Measurements from ENCODE around the gene ITPKC. TPM values are rescaled to one million over a fixed set of nuclear protein-coding genes. Genes with fewer than 3 reads are reported as not detected.

ITPKC gene
- total and polyA plus RNA-seq, 9 of the 15 experiments (the other 6 are each of a cell fraction or from before 2014, with no cell fraction given), result 0.08 to 9.3 (median 5.8) TPM

GRCh38 chr19:40759352-40759751 lies 42.4 kb downstream of the ITPKC start:
- ATAC-seq (no peak), FAIRE-seq (no peak), DNase-seq (ENCODE audit: extremely low read depth in 1 of 4, low spot score in 3 of 4) (no peak)
- no peak overlapping the region for H2AFZ ChIP-seq (ENCODE audit: low read depth, low read length)
- peak; percentile 45 for TF ChIP-seq RBFOX2 (IDR thresholded peaks at IDR 0.05; ENCODE audit: low read depth, low read length)
- TF ChIP-seq HSF4 (CRISPR knock-in tag; IDR thresholded peaks at IDR 0.05; ENCODE audit: borderline replicate concordance), result no peak
- peak overlapping the region in 1 of 2 experiments; percentile 66; a peak in 1 of 4 replicates for H3K9ac ChIP-seq (ENCODE audit: insufficient read depth in 1 of 2, low read depth in 2 of 2, low read length in 2 of 2)
- H3K4me2 ChIP-seq (ENCODE audit: insufficient read depth, low read length), result no peak overlapping the region
- ChIA-PET POLR2A (interaction anchor here (0.6 to 2.3 kb wide), 4 partner anchors 7 to 96 kb away, joined by 4 to 8 read pairs (median 6); partner anchors contain the start of genes ACTMAP and RAB4B), CTCF (ENCODE audit: low intra/inter-chr PET ratio) (no interaction called here)
- H4K20me1 ChIP-seq (replicated peaks; ENCODE audit: control insufficient read depth, insufficient read depth, low read length), result peaks cover 26% of the 10 kb centered on the region
- no peaks in the 10 kb centered on the region for H3K27me3 ChIP-seq (ENCODE audit: control insufficient read depth in 2 of 2, insufficient read depth in 2 of 2, low read length in 2 of 2)
- no peaks in the 10 kb centered on the region for H3K9me3 ChIP-seq (replicated peaks; ENCODE audit: control insufficient read depth, insufficient read depth, low read depth, low read length)
- H3K4me1 ChIP-seq (replicated peaks in 1 of 2; ENCODE audit: control insufficient read depth in 2 of 2, insufficient read depth in 2 of 2, low read length in 2 of 2), result peaks cover 10 to 16% of the 10 kb centered on the region in 2 experiments; a peak in 4 of 5 replicates
- no peak overlapping the region for H3K27ac ChIP-seq (ENCODE audit: extremely low read depth, low read depth, low read length)
- intact Hi-C loops (cut with micrococcal nuclease), result no loop called here
- 90% methylated on average over 9 of the region's 13 CpGs for WGBS (ENCODE audit: insufficient coverage, low coverage, missing lambda C conversion rate)
- peaks cover 3% of the 10 kb centered on the region for H3K9me1 ChIP-seq (ENCODE audit: control insufficient read depth, insufficient read depth, low read length)
- no peak overlapping the region for H3K4me3 ChIP-seq
- in situ Hi-C loops (cut with MboI), result no loop called here
- H3K36me3 ChIP-seq (ENCODE audit: control insufficient read depth, insufficient read depth, low read length), result peaks cover 95% of the 10 kb centered on the region
- no TSS peak for BruUV-seq (replicated peaks)
- peaks cover 59% of the 10 kb centered on the region for H3K79me2 ChIP-seq (ENCODE audit: control insufficient read depth, insufficient read depth, low read length)

- in situ Hi-C loops (cut with MboI) (no loop called here), intact Hi-C loops (cut with micrococcal nuclease) (no loop called here)
- no peak for FAIRE-seq
- peaks cover 85% of the 10 kb centered on the region for H3K36me3 ChIP-seq (ENCODE audit: control insufficient read depth, insufficient read depth, low read length)
- ChIA-PET POLR2A (interaction anchor here (0.6 to 0.8 kb wide), 3 partner anchors 8 to 13 kb away, joined by 3 read pairs; partner anchors contain the start of gene ACTMAP), CTCF (ENCODE audit: low intra/inter-chr PET ratio) (no interaction called here)
- no peak for DNase-seq (ENCODE audit: extremely low read depth in 1 of 4, low spot score in 3 of 4)
- no peak overlapping the region; a peak in 1 of 4 replicates for H3K9ac ChIP-seq (ENCODE audit: insufficient read depth in 1 of 2, low read depth in 2 of 2, low read length in 2 of 2)
- TF ChIP-seq ZNF699 (CRISPR knock-in tag; IDR thresholded peaks at IDR 0.05; ENCODE audit: insufficient replicate concordance) (no peak), ZNF41 (CRISPR knock-in tag; conservative IDR thresholded peaks at IDR 0.05) (no peak), RBFOX2 (IDR thresholded peaks at IDR 0.05; ENCODE audit: low read depth, low read length) (peak; percentile 53), ZBTB12 (CRISPR knock-in tag; IDR thresholded peaks at IDR 0.05) (no peak), POLR2G (IDR thresholded peaks at IDR 0.05; ENCODE audit: low read depth, low read length) (peak; percentile 59), HNRNPK (IDR thresholded peaks at IDR 0.05; ENCODE audit: low read depth, low read length, poor library complexity, severe bottlenecking) (no peak)
- H3K27me3 ChIP-seq (ENCODE audit: control insufficient read depth in 2 of 2, insufficient read depth in 2 of 2, low read length in 2 of 2), result no peaks in the 10 kb centered on the region
- WGBS (ENCODE audit: insufficient coverage, low coverage, missing lambda C conversion rate), result 95% methylated on average over 10 of the region's 17 CpGs
- peaks cover 26% of the 10 kb centered on the region for H3K79me2 ChIP-seq (ENCODE audit: control insufficient read depth, insufficient read depth, low read length)
- 0 out of 2 replicates have a peak, but pooled peaks cover 2% of the 10 kb centered on the region for H4K20me1 ChIP-seq (replicated peaks; ENCODE audit: control insufficient read depth, insufficient read depth, low read length)
- H3K27ac ChIP-seq (ENCODE audit: extremely low read depth, low read depth, low read length), result no peak overlapping the region
- H2AFZ ChIP-seq (ENCODE audit: low read depth, low read length), result no peak overlapping the region
- H3K9me1 ChIP-seq (ENCODE audit: control insufficient read depth, insufficient read depth, low read length), result no peaks in the 10 kb centered on the region
- H3K4me2 ChIP-seq (ENCODE audit: insufficient read depth, low read length), result no peak overlapping the region
- no peak for ATAC-seq
- H3K4me3 ChIP-seq, result no peak overlapping the region
- BruUV-seq (replicated peaks), result no TSS peak
- no peaks in the 10 kb centered on the region for H3K9me3 ChIP-seq (replicated peaks; ENCODE audit: control insufficient read depth, insufficient read depth, low read depth, low read length)
- peaks cover 0 to 4% of the 10 kb centered on the region in 2 experiments; a peak in 1 of 5 replicates for H3K4me1 ChIP-seq (replicated peaks in 1 of 2; ENCODE audit: control insufficient read depth in 2 of 2, insufficient read depth in 2 of 2, low read length in 2 of 2)
Measured at GRCh38 chr19:40762754-40763470, 46.0 kb downstream of the ITPKC start.
